ENCODE measurements around the gene SLC17A9.

DNA sequence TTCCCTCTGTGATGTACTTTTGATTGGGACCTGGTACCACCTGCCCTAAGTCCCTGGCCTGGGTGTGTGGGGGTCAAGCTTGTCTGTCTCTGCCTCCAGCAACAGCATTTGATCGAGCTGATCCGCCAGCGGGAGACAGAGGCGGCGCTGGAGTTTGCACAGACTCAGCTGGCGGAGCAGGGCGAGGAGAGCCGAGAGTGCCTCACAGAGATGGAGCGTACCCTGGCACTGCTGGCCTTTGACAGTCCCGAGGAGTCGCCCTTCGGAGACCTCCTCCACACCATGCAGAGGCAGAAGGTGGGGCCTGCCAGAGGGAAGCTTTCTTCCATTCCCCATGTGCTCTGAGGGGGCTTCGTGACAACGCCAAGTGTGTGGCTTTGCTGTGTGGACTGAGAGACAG, 9.1 kb upstream of the SLC17A9 start:
- no peak for TF ChIP-seq CHD4 (IDR thresholded peaks at IDR 0.05)
- TF ChIP-seq RAD21 (IDR thresholded peaks at IDR 0.05; ENCODE audit: insufficient read depth, low read depth, low read length): no peak
